Mesodermal cell (in vitro differentiated cells): ENCODE data around the gene PTPRZ1.

Source experiments
- H3K27ac ChIP-seq: 2 replicates; pipeline ENCODE4 v1.7.0; 2013; ENCODE audit warnings: mild to moderate bottlenecking, low read depth, low read length, moderate library complexity; ENCODE audit not compliant: severe bottlenecking
- H3K36me3 ChIP-seq: 2 replicates; pipeline ENCODE4 v1.7.1; 2013; ENCODE audit warnings: mild to moderate bottlenecking, low read length, moderate library complexity; ENCODE audit not compliant: control insufficient read depth, insufficient read depth
- H3K4me1 ChIP-seq: one replicate; pipeline ENCODE4 v1.7.1; 2013; ENCODE audit warnings: mild to moderate bottlenecking, low read length; ENCODE audit not compliant: insufficient read depth, control insufficient read depth, poor library complexity, severe bottlenecking
- H3K4me3 ChIP-seq: 2 replicates; pipeline ENCODE4 v1.7.0; 2013; ENCODE audit warnings: low read length, control low read depth, mild to moderate bottlenecking; ENCODE audit not compliant: insufficient read depth, poor library complexity, severe bottlenecking; ENCODE audit errors: extremely low read depth
- H3K9me3 ChIP-seq: 2 replicates; pipeline ENCODE4 v1.7.1; 2013; ENCODE audit warnings: mild to moderate bottlenecking, low read length, moderate library complexity; ENCODE audit not compliant: control insufficient read depth
- WGBS, 2 experiments: methylation state at CpG; one replicate each; pipeline ENCODE4 v1.1.5; 2013; ENCODE audit warnings: missing lambda C conversion rate in 2 of 2; ENCODE audit not compliant: insufficient coverage in 2 of 2; 5-methylcytosine and 5-hydroxymethylcytosine counted together

The PTPRZ1 gene

GRCh38 chr7:121953601-121954000 lies 80.6 kb downstream of the PTPRZ1 start:
- H3K36me3 ChIP-seq = no peaks in the 10 kb centered on the region

GRCh38 chr7:121954803-121955202 lies 81.8 kb downstream of the PTPRZ1 start:
- Histone ChIP-seq H3K4me3 (no peak overlapping the region), H3K27ac (no peak overlapping the region), H3K36me3 (no peaks in the 10 kb centered on the region), H3K4me1 (no peaks in the 10 kb centered on the region), H3K9me3 (no peaks in the 10 kb centered on the region)
- 83 to 88% methylated on average over 1 of the region's 1 CpG for WGBS, 2 experiments

More at GRCh38 chr7:121953601-121954000, 80.6 kb downstream of the PTPRZ1 start:
- WGBS, 2 experiments = 88 to 95% methylated on average over 3 to 4 of the region's 5 CpGs
- no peaks in the 10 kb centered on the region for H3K9me3 ChIP-seq
- H3K27ac ChIP-seq = no peak overlapping the region
- no peak overlapping the region for H3K4me3 ChIP-seq
- no peaks in the 10 kb centered on the region for H3K4me1 ChIP-seq

DNA sequence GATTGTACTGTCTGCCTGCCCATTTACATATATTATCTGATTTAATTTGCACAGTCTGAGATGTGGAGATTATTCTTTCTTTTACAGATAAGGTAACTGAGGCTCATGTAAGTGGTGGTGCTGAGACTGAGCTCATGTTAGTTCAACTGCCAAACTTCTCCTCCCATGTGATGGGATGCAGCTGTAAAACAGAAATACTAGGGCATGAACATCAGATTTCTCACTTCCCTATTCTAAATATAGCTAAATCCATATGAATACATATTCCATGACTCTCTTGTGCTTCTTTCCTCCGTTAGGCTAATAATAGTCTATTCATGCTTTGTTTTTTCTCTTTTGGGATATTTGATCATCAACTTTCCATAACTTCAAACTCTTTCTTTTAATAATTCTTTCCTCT lies 84.7 kb downstream of the PTPRZ1 start:
- H3K36me3 ChIP-seq = no peaks in the 10 kb centered on the region
- 100% methylated on average over 1 of the region's 1 CpG for WGBS, 2 experiments

GRCh38 chr7:121960678-121961077 lies 87.7 kb downstream of the PTPRZ1 start:
- no peaks in the 10 kb centered on the region for H3K36me3 ChIP-seq
- WGBS, 2 experiments = no CpG with 5 or more reads among the region's 4 CpGs

More for the DNA sequence above, 84.7 kb downstream of the PTPRZ1 start:
- Histone ChIP-seq H3K9me3 (no peaks in the 10 kb centered on the region), H3K4me3 (no peak overlapping the region), H3K4me1 (peaks cover 3% of the 10 kb centered on the region), H3K27ac (no peak overlapping the region)

GRCh38 chr7:121961089-121961867 lies 88.3 kb downstream of the PTPRZ1 start:
- peak overlapping the region; percentile 11 for H3K27ac ChIP-seq
- no peak overlapping the region for H3K4me3 ChIP-seq
- WGBS, 2 experiments = 89 to 95% methylated on average over 1 to 3 of the region's 5 CpGs
- no peaks in the 10 kb centered on the region for H3K9me3 ChIP-seq
- peaks cover 3% of the 10 kb centered on the region for H3K4me1 ChIP-seq
- H3K36me3 ChIP-seq = no peaks in the 10 kb centered on the region

More at GRCh38 chr7:121960678-121961077, 87.7 kb downstream of the PTPRZ1 start:
- Histone ChIP-seq H3K4me1 (peaks cover 3% of the 10 kb centered on the region), H3K27ac (no peak overlapping the region), H3K4me3 (no peak overlapping the region), H3K9me3 (no peaks in the 10 kb centered on the region)

- 89 to 93% methylated on average over 1 to 2 of the region's 2 CpGs for WGBS, 2 experiments
- Histone ChIP-seq H3K4me3 (no peak overlapping the region), H3K9me3 (no peaks in the 10 kb centered on the region), H3K27ac (no peak overlapping the region), H3K36me3 (no peaks in the 10 kb centered on the region), H3K4me1 (peaks cover 2% of the 10 kb centered on the region)
These were observed 93.4 kb downstream of the PTPRZ1 start for GRCh38 chr7:121966276-121966934.

DNA sequence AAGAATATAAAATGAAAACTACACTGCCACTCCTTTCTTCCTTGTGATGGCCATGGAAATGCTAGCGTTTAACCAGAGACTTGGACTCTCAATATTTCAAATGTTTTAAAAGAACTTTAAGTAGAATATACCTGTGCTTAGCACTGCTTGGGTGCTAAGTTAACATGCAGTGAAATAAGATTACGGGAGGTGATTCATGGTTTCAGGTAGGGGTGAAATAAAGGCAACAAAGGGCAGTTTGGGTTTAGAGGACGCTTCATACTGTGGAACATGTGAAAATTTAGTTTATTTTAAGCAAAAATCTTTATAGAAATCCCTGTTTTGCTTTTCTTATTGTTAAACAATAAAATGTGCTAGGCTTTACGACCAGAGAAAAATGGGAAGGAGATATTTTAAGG lies 94.0 kb downstream of the PTPRZ1 start:
- Histone ChIP-seq H3K4me1 (no peaks in the 10 kb centered on the region), H3K36me3 (no peaks in the 10 kb centered on the region), H3K9me3 (no peaks in the 10 kb centered on the region), H3K27ac (no peak overlapping the region), H3K4me3 (no peak overlapping the region)
- 60 to 81% methylated on average over 2 of the region's 4 CpGs for WGBS, 2 experiments

DNA sequence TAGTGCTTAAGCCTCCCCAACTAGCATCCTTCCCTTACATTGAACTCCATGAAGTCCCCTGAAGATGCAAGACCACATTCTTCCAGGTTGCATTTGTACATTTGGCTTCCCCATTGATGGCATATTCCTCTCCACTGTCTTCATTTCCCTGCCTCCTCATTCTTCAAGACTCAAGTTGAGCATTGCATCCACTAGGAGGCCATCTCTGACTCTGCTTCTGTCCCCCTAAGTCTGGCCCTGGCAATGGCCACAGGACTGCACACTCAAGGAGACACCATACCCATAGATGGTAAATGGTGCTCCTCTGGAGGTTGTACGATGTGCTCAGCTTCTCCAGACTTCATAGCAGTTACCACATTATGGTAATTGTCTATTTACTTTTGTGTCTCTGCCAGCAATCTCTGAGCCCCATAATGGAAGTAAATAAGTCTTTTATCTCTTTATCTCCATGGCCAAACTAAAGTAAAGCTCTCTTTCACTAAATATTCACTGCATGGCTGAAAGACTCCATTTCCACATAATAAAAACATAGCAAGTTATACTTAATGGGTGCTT lies 112.6 kb downstream of the PTPRZ1 start:
- Histone ChIP-seq H3K4me3 (no peak overlapping the region), H3K36me3 (no peaks in the 10 kb centered on the region), H3K27ac (no peak overlapping the region), H3K4me1 (no peaks in the 10 kb centered on the region), H3K9me3 (no peaks in the 10 kb centered on the region)
- no CpG with 5 or more reads among the region's 1 CpG for WGBS, 2 experiments

DNA sequence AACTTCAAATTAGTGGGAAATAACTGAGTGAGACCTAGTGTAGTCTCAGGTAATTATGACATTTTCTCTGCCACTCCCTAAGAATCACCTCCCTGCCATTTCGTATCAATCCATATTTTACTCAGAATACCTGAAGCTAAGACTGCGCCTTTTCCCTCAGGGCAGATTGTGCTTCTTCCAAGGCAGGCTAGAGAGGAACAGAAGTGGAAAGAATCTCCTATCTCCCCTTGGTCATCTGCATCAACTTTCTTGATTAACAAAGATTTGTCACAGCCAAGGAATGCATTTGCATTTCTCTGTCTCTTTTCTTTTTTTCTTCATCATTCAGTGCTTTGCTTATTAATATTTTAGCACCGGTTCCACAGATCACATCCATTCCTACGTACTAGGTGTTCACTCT lies 119.1 kb downstream of the PTPRZ1 start:
- WGBS, 2 experiments = 90% methylated on average over 2 of the region's 4 CpGs
- no peaks in the 10 kb centered on the region for H3K4me1 ChIP-seq
- H3K4me3 ChIP-seq = no peak overlapping the region
- no peaks in the 10 kb centered on the region for H3K36me3 ChIP-seq
- no peak overlapping the region for H3K27ac ChIP-seq
- H3K9me3 ChIP-seq = no peaks in the 10 kb centered on the region

DNA sequence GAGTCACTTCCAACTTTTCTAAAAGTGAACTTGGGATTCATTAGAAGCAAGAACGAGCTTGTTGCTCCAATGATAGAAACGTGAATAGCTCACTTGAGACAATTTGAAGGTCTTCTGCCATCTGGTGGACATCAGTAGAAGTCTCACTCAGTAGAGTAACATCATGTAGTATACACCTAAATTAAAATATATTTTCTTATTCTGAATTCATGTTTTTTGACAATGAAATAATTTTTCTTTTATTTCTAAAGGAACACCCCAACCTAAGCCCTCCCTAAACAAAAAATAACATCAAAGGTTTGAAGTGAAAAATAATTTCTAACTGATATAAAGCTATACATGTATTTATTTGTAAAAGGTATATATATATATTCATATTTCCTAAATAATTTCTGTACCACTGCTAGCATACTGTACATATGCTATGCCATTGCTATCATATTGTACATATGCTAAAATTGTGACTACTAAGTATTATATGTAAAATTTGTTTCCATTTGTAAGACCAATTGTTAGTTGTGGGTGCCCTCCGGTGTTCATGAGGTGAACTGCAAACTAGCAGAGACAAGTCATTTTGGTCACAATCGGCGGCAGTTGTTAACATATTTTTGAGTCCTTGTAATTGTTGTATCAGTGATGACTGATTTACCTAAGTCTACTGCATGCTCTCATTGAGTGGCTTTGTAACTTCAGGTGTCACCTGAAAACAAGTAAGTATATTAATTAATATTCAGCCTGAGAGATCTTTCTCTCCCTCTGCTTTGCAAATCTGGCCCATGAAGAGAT lies 121.9 kb downstream of the PTPRZ1 start:
- no peaks in the 10 kb centered on the region for H3K9me3 ChIP-seq
- no peak overlapping the region for H3K4me3 ChIP-seq
- H3K4me1 ChIP-seq = no peaks in the 10 kb centered on the region
- WGBS, 2 experiments = 53 to 75% methylated on average over 2 to 3 of the region's 5 CpGs
- no peaks in the 10 kb centered on the region for H3K36me3 ChIP-seq
- H3K27ac ChIP-seq = no peak overlapping the region
